PFSK-1 (cell line): Measurements from ENCODE around the gene MN1.

Experiments
- SIN3A ChIP-seq: IDR thresholded peaks from 2 replicates; pipeline ENCODE4 v1.6.1; 2012; ENCODE audit warnings: mild to moderate bottlenecking, low read length, moderate library complexity, borderline replicate concordance; ENCODE audit not compliant: insufficient read depth
- TAF1 ChIP-seq: IDR thresholded peaks from 2 replicates; pipeline ENCODE4 v1.6.1; 2012; ENCODE audit warnings: low read length, control low read depth, borderline replicate concordance; ENCODE audit not compliant: insufficient read depth

DNA sequence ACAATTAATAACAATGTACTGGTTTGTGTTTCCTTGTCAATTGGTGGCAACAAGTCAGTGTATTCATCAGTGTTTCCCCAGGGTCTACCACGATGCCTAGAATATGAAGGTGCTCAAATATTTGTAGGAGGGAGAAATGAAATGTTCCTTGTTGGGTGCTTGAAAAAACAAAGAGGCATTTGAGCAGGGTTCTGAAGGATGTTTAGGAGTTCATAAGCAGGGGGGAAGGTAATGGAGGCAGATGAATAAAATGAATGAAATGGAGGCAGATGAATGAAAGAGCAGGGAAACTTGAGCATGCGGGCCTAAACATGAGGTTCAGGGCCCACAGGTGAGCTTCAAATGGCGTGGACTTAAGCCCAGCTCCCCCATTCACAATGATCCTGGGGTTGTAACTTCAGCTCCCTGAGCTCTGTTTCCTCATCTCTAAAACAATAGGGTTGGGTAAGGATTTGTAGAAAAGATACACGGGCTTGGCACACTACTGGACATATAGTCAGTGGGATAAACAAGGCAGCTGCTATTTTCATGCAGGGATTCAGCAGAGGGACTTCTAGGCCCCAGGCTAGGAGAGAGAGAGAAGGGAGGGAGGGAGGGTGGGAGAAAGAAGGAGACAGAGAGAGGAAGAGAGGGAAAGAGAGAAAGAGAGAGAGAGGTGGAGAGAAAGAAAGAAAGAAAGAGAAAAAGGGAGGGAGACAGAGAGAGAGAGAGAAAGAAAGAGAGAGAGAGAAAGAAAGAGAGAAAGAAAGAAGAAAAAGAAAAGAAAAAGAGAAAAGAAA, 73.7 kb downstream of the MN1 start:
- TF ChIP-seq SIN3A (no peak), TAF1 (no peak)
